IMR-90 (cell line): ENCODE data around the gene ENOX1. TPM values are rescaled to one million over a fixed set of nuclear protein-coding genes. Genes with fewer than 3 reads are reported as not detected.

Experiments used
- ATAC-seq: fragments of 200-7000 bp; cut with Tn5 transposase; 2 replicates; pipeline ENCODE4 v1.9.1; 2020; ENCODE audit warnings: low read depth, mild to moderate bottlenecking, moderate library complexity
- BruUV-seq: library from RNA; stranded (reverse); fragments of 400-500 nt; replicated peaks from 2 replicates; lab custom pipeline; 2021; lab: Mats Ljungman, UMichigan
- CTCF ChIA-PET: fragments of 300-600 bp; formaldehyde crosslinking; extraction: SDS; loops from one replicate; lab custom pipeline; 2021; ENCODE audit warnings: antibody characterized with exemption; lab: Yijun Ruan, JAX
- POLR2A ChIA-PET: fragments of 300-600 bp; sonication (Branson Sonifier 250); formaldehyde crosslinking; loops from one replicate; lab custom pipeline; 2022; ENCODE audit warnings: antibody characterized with exemption; ENCODE audit not compliant: unreplicated experiment; lab: Charles Lee
- DNase-seq: peaks from one replicate; pipeline ENCODE4 v3.0.0; 2013
- H2AFZ ChIP-seq: replicated peaks from 2 replicates; pipeline ENCODE3; 2013; ENCODE audit warnings: low read length, mild to moderate bottlenecking; ENCODE audit not compliant: poor library complexity
- H2AK5ac ChIP-seq: 2 replicates; pipeline ENCODE4 v1.6.1; 2013; ENCODE audit warnings: low read depth, low read length, inconsistent platforms
- H2AK9ac ChIP-seq: replicated peaks from 2 replicates; pipeline ENCODE3; 2013; ENCODE audit warnings: mild to moderate bottlenecking, low read depth, low read length, moderate library complexity; ENCODE audit not compliant: poor library complexity
- H2BK120ac ChIP-seq: 2 replicates; pipeline ENCODE4 v1.6.1; 2013; ENCODE audit warnings: low read depth, low read length, inconsistent platforms
- H2BK15ac ChIP-seq: 3 replicates; pipeline ENCODE4 v1.6.1; 2013; ENCODE audit warnings: low read depth, low read length, inconsistent platforms
- H2BK20ac ChIP-seq: 2 replicates; pipeline ENCODE4 v1.6.1; 2013; ENCODE audit warnings: low read depth, mild to moderate bottlenecking, inconsistent platforms, low read length, moderate library complexity
- H2BK5ac ChIP-seq: 2 replicates; pipeline ENCODE4 v1.6.1; 2013; ENCODE audit warnings: mild to moderate bottlenecking, low read depth, low read length, inconsistent platforms; ENCODE audit not compliant: poor library complexity, severe bottlenecking
- H3K14ac ChIP-seq: replicated peaks from 2 replicates; pipeline ENCODE4 v1.6.1; 2013; ENCODE audit warnings: low read depth, low read length, inconsistent platforms
- H3K18ac ChIP-seq: 2 replicates; pipeline ENCODE4 v1.6.1; 2013; ENCODE audit warnings: low read depth, low read length, control low read depth
- H3K23ac ChIP-seq: 2 replicates; pipeline ENCODE4 v1.6.1; 2013; ENCODE audit warnings: low read depth, low read length, inconsistent platforms
- H3K27ac ChIP-seq: 2 replicates; pipeline ENCODE4 v1.5.1; 2013; ENCODE audit warnings: mild to moderate bottlenecking, control low read depth, low read length; ENCODE audit not compliant: insufficient read depth
- H3K27me3 ChIP-seq: 2 replicates; pipeline ENCODE4 v1.6.1; 2013; ENCODE audit warnings: low read length; ENCODE audit not compliant: control insufficient read depth, insufficient read depth
- H3K36me3 ChIP-seq: 2 replicates; pipeline ENCODE4 v1.6.1; 2013; ENCODE audit warnings: low read length, mixed read lengths; ENCODE audit not compliant: control insufficient read depth, insufficient read depth
- H3K4ac ChIP-seq: 2 replicates; pipeline ENCODE4 v1.6.1; 2013; ENCODE audit warnings: low read depth, low read length, inconsistent platforms
- H3K4me1 ChIP-seq: 2 replicates; pipeline ENCODE4 v1.6.1; 2013; ENCODE audit warnings: low read length, mixed read lengths; ENCODE audit not compliant: control insufficient read depth, insufficient read depth
- H3K4me2 ChIP-seq: 2 replicates; pipeline ENCODE4 v1.6.1; 2013; ENCODE audit warnings: low read depth, mild to moderate bottlenecking, control low read depth, low read length, moderate library complexity
- H3K4me3 ChIP-seq: 2 replicates; pipeline ENCODE4 v1.5.1; 2013; ENCODE audit warnings: low read depth, mild to moderate bottlenecking, control low read depth, low read length, moderate library complexity; ENCODE audit not compliant: insufficient read depth
- H3K56ac ChIP-seq: 2 replicates; pipeline ENCODE4 v1.6.1; 2013; ENCODE audit warnings: low read length, inconsistent platforms; ENCODE audit not compliant: insufficient read depth; ENCODE audit errors: extremely low read depth
- H3K79me1 ChIP-seq, 2 experiments: 2 replicates each; pipeline ENCODE4 v1.6.1; 2013; ENCODE audit warnings: low read length in 2 of 2, inconsistent platforms in 1 of 2, low read depth in 1 of 2
- H3K9ac ChIP-seq: 2 replicates; pipeline ENCODE4 v1.6.1; 2013; ENCODE audit warnings: low read depth, low read length, control low read depth
- H3K9me1 ChIP-seq: 2 replicates; pipeline ENCODE4 v1.6.1; 2013; ENCODE audit warnings: low read length, inconsistent platforms; ENCODE audit not compliant: insufficient read depth
- H3K9me3 ChIP-seq: 2 replicates; pipeline ENCODE4 v1.6.1; 2013; ENCODE audit warnings: low read length; ENCODE audit not compliant: control insufficient read depth, insufficient read depth
- H4K20me1 ChIP-seq: 2 replicates; pipeline ENCODE4 v1.6.1; 2013; ENCODE audit warnings: low read length, inconsistent platforms; ENCODE audit not compliant: insufficient read depth
- H4K5ac ChIP-seq: 2 replicates; pipeline ENCODE4 v1.6.1; 2013; ENCODE audit warnings: mild to moderate bottlenecking, low read depth, low read length, control low read depth
- H4K8ac ChIP-seq, 2 experiments: 2 replicates each; pipeline ENCODE4 v1.6.1; 2013; ENCODE audit warnings: low read depth in 2 of 2, low read length in 2 of 2, control low read depth in 1 of 2, inconsistent platforms in 1 of 2
- H4K91ac ChIP-seq: 2 replicates; pipeline ENCODE4 v1.6.1; 2013; ENCODE audit warnings: low read depth, low read length, inconsistent platforms; ENCODE audit not compliant: insufficient read depth
- BHLHE40 ChIP-seq: fragments of 150-350 bp; IDR thresholded peaks from 2 replicates; pipeline ENCODE4 v1.6.1; 2016; ENCODE audit warnings: mild to moderate bottlenecking, low read depth, low read length
- CEBPB ChIP-seq: IDR thresholded peaks from 2 replicates; pipeline ENCODE4 v1.6.1; 2012; ENCODE audit warnings: low read depth, low read length, improper control_type of control experiment
- FOS ChIP-seq: fragments of 150-350 bp; IDR thresholded peaks from 2 replicates; pipeline ENCODE4 v1.6.1; 2016; ENCODE audit warnings: low read depth, low read length
- NFE2L2 ChIP-seq: fragments of 150-350 bp; IDR thresholded peaks from 2 replicates; pipeline ENCODE4 v1.6.1; 2016; ENCODE audit warnings: low read depth, mild to moderate bottlenecking, low read length
- RCOR1 ChIP-seq: IDR thresholded peaks from 2 replicates; pipeline ENCODE4 v1.6.1; 2012; ENCODE audit warnings: mild to moderate bottlenecking, low read length, improper control_type of control experiment; ENCODE audit not compliant: insufficient replicate concordance
- SMC3 ChIP-seq: fragments of 150-350 bp; IDR thresholded peaks from 2 replicates; pipeline ENCODE4 v1.6.1; 2016; ENCODE audit warnings: low read depth, mild to moderate bottlenecking, antibody characterized with exemption, low read length, moderate library complexity
- WGBS, 2 experiments: methylation state at CpG; one replicate each; pipeline versions ENCODE4 v1.1.5 to v1.1.7; 2013; ENCODE audit warnings: missing lambda C conversion rate in 2 of 2; ENCODE audit not compliant: insufficient read length in 1 of 2; ENCODE audit errors: extremely low coverage in 2 of 2; 5-methylcytosine and 5-hydroxymethylcytosine counted together
- dilution Hi-C: fragments of 300-500 bp; cut with HindIII; formaldehyde crosslinking; loops from one replicate; pipeline ENCODE4 v1.14.3; 2018; ENCODE audit warnings: low sequenced_read_pairs; ENCODE audit not compliant: unreplicated experiment
- in situ Hi-C: fragments of 300-500 bp; cut with MboI; formaldehyde crosslinking; loops from 3 replicates; pipeline ENCODE4 v1.14.3; 2019; ENCODE audit warnings: low sequenced_read_pairs, inconsistent platforms, mixed read lengths
- intact Hi-C: fragments of 100-400 bp; cut with micrococcal nuclease; formaldehyde crosslinking; loops from 2 replicates; pipeline ENCODE4 v1.10.0; 2022
- polyA plus RNA-seq, 3 experiments: library from polyadenylated mRNA; depleted of rRNA; stranded (reverse); fragments of >200 nt; gene quantifications; 2 replicates each; pipeline ENCODE4 v1.2.3, GENCODE V29; 2012; ENCODE audit warnings: low replicate concordance in 1 of 3
- total RNA-seq: library from RNA; depleted of rRNA; stranded (reverse); fragments of >200 nt; gene quantifications from 2 replicates; pipeline ENCODE4 v1.2.3, GENCODE V29; 2012
- TF ChIP-seq, protein P1 (sequence below): fragments of 150-350 bp; IDR thresholded peaks from 2 replicates; pipeline ENCODE4 v1.6.1; 2016; ENCODE audit warnings: low read depth, mild to moderate bottlenecking, low read length, moderate library complexity, borderline replicate concordance

Gene ENOX1
- total and polyA plus RNA-seq, 2 of the 4 experiments (the other 2 are of a cell fraction), result 0.99 to 1.3 TPM

DNA sequence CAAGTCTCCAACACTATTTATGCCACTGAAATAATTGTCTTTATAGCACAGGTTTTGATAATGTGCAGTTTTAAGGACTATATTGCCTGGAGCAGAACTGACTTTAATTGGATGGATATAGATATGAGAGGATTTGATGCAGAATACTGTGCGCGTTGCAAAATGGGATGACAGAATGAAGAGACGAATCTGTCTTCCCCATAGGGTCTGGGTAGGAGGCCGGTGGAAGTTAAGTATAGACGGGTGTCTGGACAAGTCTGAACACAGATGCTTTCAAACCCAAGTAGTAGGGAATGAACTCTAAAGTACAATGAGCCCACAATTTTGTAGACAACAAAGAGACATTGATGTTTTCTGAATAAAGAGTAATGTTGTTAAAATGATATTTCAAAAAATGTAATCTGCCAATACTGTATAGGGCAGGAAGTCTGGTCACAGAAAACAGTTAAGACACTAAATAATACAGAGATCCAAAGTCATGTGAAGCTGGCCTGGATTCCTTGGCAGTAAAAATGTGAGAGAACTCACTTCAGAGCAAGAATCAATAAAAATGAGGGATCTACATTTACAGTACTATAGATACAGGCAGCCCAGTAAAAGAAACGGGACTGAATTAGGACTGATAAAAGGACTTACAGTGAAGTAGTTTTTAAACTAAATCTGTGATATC lies 125.5 kb downstream of the ENOX1 start:
- H2AFZ ChIP-seq, result no peak overlapping the region
- H4K20me1 ChIP-seq, result no peaks in the 10 kb centered on the region
- H2BK5ac ChIP-seq, result no peak overlapping the region
- no peak overlapping the region for H2BK15ac ChIP-seq
- H2BK20ac ChIP-seq, result no peak overlapping the region
- H3K79me1 ChIP-seq, result no peaks in the 10 kb centered on the region
- no peak overlapping the region for H4K91ac ChIP-seq
- DNase-seq, result no peak
- no peaks in the 10 kb centered on the region for H3K9me1 ChIP-seq
- dilution Hi-C loops (no loop called here), in situ Hi-C loops (no loop called here), intact Hi-C loops (no loop called here)
- no peak overlapping the region for H4K5ac ChIP-seq
- H2AK5ac ChIP-seq, result no peak overlapping the region
- CTCF ChIA-PET, result no interaction called here
- ATAC-seq, result no peak
- no peak overlapping the region for H3K4me2 ChIP-seq
- H4K8ac ChIP-seq, result no peak overlapping the region
- no peak overlapping the region for H3K4me3 ChIP-seq
- peaks cover 13% of the 10 kb centered on the region for H3K4me1 ChIP-seq
- WGBS, 2 experiments, result 93% methylated on average over 3 of the region's 6 CpGs; no CpG with 5 or more reads in 1 of the 2 experiments
- H3K27ac ChIP-seq, result no peak overlapping the region
- H3K27me3 ChIP-seq, result no peaks in the 10 kb centered on the region
- POLR2A ChIA-PET, result no interaction called here
- no peaks in the 10 kb centered on the region for H3K9me3 ChIP-seq
- no peak overlapping the region for H3K4ac ChIP-seq
- no peaks in the 10 kb centered on the region for H3K36me3 ChIP-seq
- TF ChIP-seq BHLHE40, result no peak
- TF ChIP-seq NFE2L2, result no peak
- no peak for TF ChIP-seq CEBPB
- no peak for TF ChIP-seq FOS
- no peak for TF ChIP-seq RCOR1
- TF ChIP-seq, protein P1, sequence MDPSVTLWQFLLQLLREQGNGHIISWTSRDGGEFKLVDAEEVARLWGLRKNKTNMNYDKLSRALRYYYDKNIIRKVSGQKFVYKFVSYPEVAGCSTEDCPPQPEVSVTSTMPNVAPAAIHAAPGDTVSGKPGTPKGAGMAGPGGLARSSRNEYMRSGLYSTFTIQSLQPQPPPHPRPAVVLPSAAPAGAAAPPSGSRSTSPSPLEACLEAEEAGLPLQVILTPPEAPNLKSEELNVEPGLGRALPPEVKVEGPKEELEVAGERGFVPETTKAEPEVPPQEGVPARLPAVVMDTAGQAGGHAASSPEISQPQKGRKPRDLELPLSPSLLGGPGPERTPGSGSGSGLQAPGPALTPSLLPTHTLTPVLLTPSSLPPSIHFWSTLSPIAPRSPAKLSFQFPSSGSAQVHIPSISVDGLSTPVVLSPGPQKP, result no peak
- TF ChIP-seq SMC3, result no peak
- H3K18ac ChIP-seq, result no peak overlapping the region
- no peak overlapping the region for H3K14ac ChIP-seq
- H2BK120ac ChIP-seq, result no peak overlapping the region
- H3K56ac ChIP-seq, result no peak overlapping the region
- no TSS peak for BruUV-seq
- no peak overlapping the region for H3K23ac ChIP-seq
- no peak overlapping the region for H3K9ac ChIP-seq
- no peak overlapping the region for H2AK9ac ChIP-seq
